ENCODE data around the gene ECI1. TPM values are rescaled to one million over a fixed set of nuclear protein-coding genes. Genes with fewer than 3 reads are reported as not detected.

Gene ECI1
- total RNA-seq, 1 donor from 2014 or later = 39.7 TPM

- Mint-ChIP-seq H3K27ac (no peak overlapping the region), H3K4me1 (no peaks in the 10 kb centered on the region), H3K9me3 (no peaks in the 10 kb centered on the region), H3K4me3 (no peak overlapping the region), H3K36me3 (peaks cover 5% of the 10 kb centered on the region), H3K27me3 (ENCODE audit: insufficient read depth, low read depth) (peaks cover 5% of the 10 kb centered on the region)
- TF ChIP-seq EZH2phosphoT487 (IDR thresholded peaks at IDR 0.05) (no peak), EZH2 (IDR thresholded peaks at IDR 0.05) (no peak)
- TF ChIP-seq, protein P1, sequence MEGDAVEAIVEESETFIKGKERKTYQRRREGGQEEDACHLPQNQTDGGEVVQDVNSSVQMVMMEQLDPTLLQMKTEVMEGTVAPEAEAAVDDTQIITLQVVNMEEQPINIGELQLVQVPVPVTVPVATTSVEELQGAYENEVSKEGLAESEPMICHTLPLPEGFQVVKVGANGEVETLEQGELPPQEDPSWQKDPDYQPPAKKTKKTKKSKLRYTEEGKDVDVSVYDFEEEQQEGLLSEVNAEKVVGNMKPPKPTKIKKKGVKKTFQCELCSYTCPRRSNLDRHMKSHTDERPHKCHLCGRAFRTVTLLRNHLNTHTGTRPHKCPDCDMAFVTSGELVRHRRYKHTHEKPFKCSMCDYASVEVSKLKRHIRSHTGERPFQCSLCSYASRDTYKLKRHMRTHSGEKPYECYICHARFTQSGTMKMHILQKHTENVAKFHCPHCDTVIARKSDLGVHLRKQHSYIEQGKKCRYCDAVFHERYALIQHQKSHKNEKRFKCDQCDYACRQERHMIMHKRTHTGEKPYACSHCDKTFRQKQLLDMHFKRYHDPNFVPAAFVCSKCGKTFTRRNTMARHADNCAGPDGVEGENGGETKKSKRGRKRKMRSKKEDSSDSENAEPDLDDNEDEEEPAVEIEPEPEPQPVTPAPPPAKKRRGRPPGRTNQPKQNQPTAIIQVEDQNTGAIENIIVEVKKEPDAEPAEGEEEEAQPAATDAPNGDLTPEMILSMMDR (IDR thresholded peaks at IDR 0.05) = no peak
- peaks cover 26% of the 10 kb centered on the region for H4K20me1 ChIP-seq (ENCODE audit: low read depth)
- H3K36me3 ChIP-seq = no peaks in the 10 kb centered on the region
- no peak overlapping the region for H3K27ac ChIP-seq
- H3K27me3 ChIP-seq = peaks cover 19% of the 10 kb centered on the region
- DNase-seq (ENCODE audit: low spot score) = no peak
- H3K79me2 ChIP-seq (ENCODE audit: low read depth) = peaks cover 4% of the 10 kb centered on the region
- no peak overlapping the region for H3K9ac ChIP-seq
- no peak overlapping the region for H2AFZ ChIP-seq (replicated peaks)
- H3K4me2 ChIP-seq = no peak overlapping the region
- H3K4me3 ChIP-seq = no peak overlapping the region
- H3K4me1 ChIP-seq = peaks cover 14% of the 10 kb centered on the region
- H3F3A ChIP-seq (ENCODE audit: low read depth) = peaks cover 18% of the 10 kb centered on the region
- H3K9me3 ChIP-seq (ENCODE audit: low read depth) = no peaks in the 10 kb centered on the region
Measured at GRCh38 chr16:2232094-2232990, 19.0 kb downstream of the ECI1 start.

- Histone ChIP-seq H3K79me2 (ENCODE audit: low read depth) (peaks cover 15% of the 10 kb centered on the region), H4K20me1 (ENCODE audit: low read depth) (peaks cover 26% of the 10 kb centered on the region), H3K4me1 (peaks cover 3% of the 10 kb centered on the region), H3K4me2 (no peak overlapping the region), H2AFZ (replicated peaks) (no peak overlapping the region), H3K36me3 (no peaks in the 10 kb centered on the region), H3K27ac (no peak overlapping the region), H3K4me3 (no peak overlapping the region), H3K27me3 (peaks cover 8% of the 10 kb centered on the region), H3F3A (ENCODE audit: low read depth) (peaks cover 7% of the 10 kb centered on the region), H3K9me3 (ENCODE audit: low read depth) (no peaks in the 10 kb centered on the region), H3K9ac (no peak overlapping the region)
- Mint-ChIP-seq H3K4me3 (no peak overlapping the region), H3K36me3 (peaks cover 5% of the 10 kb centered on the region), H3K27me3 (ENCODE audit: insufficient read depth, low read depth) (peaks cover 6% of the 10 kb centered on the region), H3K27ac (no peak overlapping the region), H3K4me1 (no peaks in the 10 kb centered on the region), H3K9me3 (no peaks in the 10 kb centered on the region)
- no peak for TF ChIP-seq EZH2 (IDR thresholded peaks at IDR 0.05)
- TF ChIP-seq, protein P1 (IDR thresholded peaks at IDR 0.05) = no peak
- no peak for TF ChIP-seq EZH2phosphoT487 (IDR thresholded peaks at IDR 0.05)
- no peak for DNase-seq (ENCODE audit: low spot score)
Measured at GRCh38 chr16:2231016-2231931, 20.1 kb downstream of the ECI1 start.

GRCh38 chr16:2230376-2230775 lies 21.0 kb downstream of the ECI1 start:
- TF ChIP-seq EZH2 (IDR thresholded peaks at IDR 0.05) = no peak
- TF ChIP-seq EZH2phosphoT487 (IDR thresholded peaks at IDR 0.05) = no peak
- TF ChIP-seq, protein P1 (IDR thresholded peaks at IDR 0.05) = no peak
- Mint-ChIP-seq H3K27ac (no peak overlapping the region), H3K36me3 (peaks cover 3% of the 10 kb centered on the region), H3K4me1 (peaks cover 3% of the 10 kb centered on the region), H3K4me3 (no peak overlapping the region), H3K9me3 (no peaks in the 10 kb centered on the region), H3K27me3 (ENCODE audit: insufficient read depth, low read depth) (peaks cover 5% of the 10 kb centered on the region)
- H3K27me3 ChIP-seq = no peaks in the 10 kb centered on the region
- no peak overlapping the region for H3K27ac ChIP-seq
- no peak overlapping the region for H3K9ac ChIP-seq
- no peak for DNase-seq (ENCODE audit: low spot score)
- H3K4me3 ChIP-seq = no peak overlapping the region
- H3K4me2 ChIP-seq = no peak overlapping the region
- no peaks in the 10 kb centered on the region for H3K36me3 ChIP-seq
- H4K20me1 ChIP-seq (ENCODE audit: low read depth) = peaks cover 23% of the 10 kb centered on the region
- H3K4me1 ChIP-seq = no peaks in the 10 kb centered on the region
- H2AFZ ChIP-seq (replicated peaks) = no peak overlapping the region
- H3K79me2 ChIP-seq (ENCODE audit: low read depth) = peaks cover 24% of the 10 kb centered on the region
- no peaks in the 10 kb centered on the region for H3K9me3 ChIP-seq (ENCODE audit: low read depth)
- no peaks in the 10 kb centered on the region for H3F3A ChIP-seq (ENCODE audit: low read depth)

Data from neural progenitor cell (in vitro differentiated cells).